HepG2 (cell line): ENCODE data around the gene DNAJA3. TPM values are rescaled to one million over a fixed set of nuclear protein-coding genes. Genes with fewer than 3 reads are reported as not detected.

ENCODE experiments used
- DNMT1 ChIP-seq: sonication (generic); formaldehyde crosslinking; IDR thresholded peaks from 2 replicates; pipeline ENCODE4 v1.5.1; 2020; ENCODE audit warnings: mild to moderate bottlenecking, missing genetic modification reagents
- FOXP1 ChIP-seq, 2 experiments: fragments of 450-650 bp in 1 of 2; IDR thresholded peaks; 2 replicates each; pipeline ENCODE4 v1.6.1; 2017 to 2018; ENCODE audit warnings: antibody characterized with exemption in 1 of 2
- GPN1 ChIP-seq: sonication (generic); formaldehyde crosslinking; IDR thresholded peaks from 2 replicates; pipeline ENCODE4 v1.5.1; 2020; ENCODE audit warnings: missing genetic modification reagents, borderline replicate concordance
- HMGXB4 ChIP-seq, 2 experiments: sonication (generic) in 1 of 2; formaldehyde crosslinking in 1 of 2; IDR thresholded peaks; 2 replicates each; pipeline versions ENCODE4 v1.4.0 to v1.6.1; 2018 to 2020; ENCODE audit warnings: missing genetic modification reagents in 2 of 2, borderline replicate concordance in 1 of 2, low read depth in 1 of 2, mild to moderate bottlenecking in 1 of 2, missing biosample characterization in 1 of 2
- HNF1B ChIP-seq: sonication (generic); formaldehyde crosslinking; IDR thresholded peaks from 2 replicates; pipeline ENCODE4 v1.5.1; 2020; ENCODE audit warnings: mild to moderate bottlenecking, moderate library complexity, missing genetic modification reagents
- JARID2 ChIP-seq: sonication (generic); formaldehyde crosslinking; IDR thresholded peaks from 2 replicates; pipeline ENCODE4 v1.8.1; 2023; ENCODE audit warnings: missing genetic modification reagents, inconsistent platforms; ENCODE audit not compliant: insufficient replicate concordance
- KDM5A ChIP-seq: fragments of 200-600 bp; sonication (generic); IDR thresholded peaks from 2 replicates; pipeline ENCODE4 v1.7.0; 2018; ENCODE audit warnings: antibody characterized with exemption, mild to moderate bottlenecking, low read length, borderline replicate concordance
- LRRFIP1 ChIP-seq: sonication (generic); formaldehyde crosslinking; conservative IDR thresholded peaks from 2 replicates; pipeline ENCODE4 v1.4.0; 2020; ENCODE audit warnings: missing genetic modification reagents
- NFE2 ChIP-seq: sonication (generic); formaldehyde crosslinking; IDR thresholded peaks from 2 replicates; pipeline ENCODE4 v1.4.0; 2020; ENCODE audit warnings: missing genetic modification reagents
- PAF1 ChIP-seq: IDR thresholded peaks from 2 replicates; pipeline ENCODE4 v1.6.1; 2016; ENCODE audit warnings: missing genetic modification reagents, missing compliant biosample characterization
- PBX2 ChIP-seq: IDR thresholded peaks from 2 replicates; pipeline ENCODE4 v1.6.1; 2016; ENCODE audit warnings: control low read depth
- PHB2 ChIP-seq: fragments of 450-650 bp; IDR thresholded peaks from 2 replicates; pipeline ENCODE4 v1.6.1; 2018; ENCODE audit not compliant: partially characterized antibody
- SMC3 ChIP-seq: IDR thresholded peaks from 2 replicates; pipeline ENCODE4 v1.6.1; 2011; ENCODE audit warnings: low read length, improper control_type of control experiment
- SP5 ChIP-seq: IDR thresholded peaks from 2 replicates; pipeline ENCODE4 v1.6.1; 2016; ENCODE audit warnings: low read depth, borderline replicate concordance
- SRY ChIP-seq: sonication (generic); formaldehyde crosslinking; IDR thresholded peaks from 2 replicates; pipeline ENCODE4 v1.8.0; 2022; ENCODE audit warnings: mild to moderate bottlenecking, missing genetic modification reagents
- TOPORS ChIP-seq: sonication (generic); formaldehyde crosslinking; IDR thresholded peaks from 2 replicates; pipeline ENCODE4 v1.8.0; 2023; ENCODE audit warnings: mild to moderate bottlenecking, missing genetic modification reagents
- ZNF160 ChIP-seq: sonication (generic); formaldehyde crosslinking; IDR thresholded peaks from 2 replicates; pipeline ENCODE4 v1.8.0; 2022; ENCODE audit warnings: mild to moderate bottlenecking, inconsistent platforms, missing genetic modification reagents
- ZNF263 ChIP-seq: sonication (generic); formaldehyde crosslinking; IDR thresholded peaks from 2 replicates; pipeline ENCODE4 v1.4.0; 2020; ENCODE audit warnings: missing genetic modification reagents
- ZNF337 ChIP-seq: sonication (generic); formaldehyde crosslinking; IDR thresholded peaks from 2 replicates; pipeline ENCODE4 v1.5.1; 2020; ENCODE audit warnings: missing genetic modification reagents, low read depth, mild to moderate bottlenecking, borderline replicate concordance
- ZNF343 ChIP-seq: sonication (generic); formaldehyde crosslinking; IDR thresholded peaks from 2 replicates; pipeline ENCODE4 v1.4.0; 2020; ENCODE audit warnings: mild to moderate bottlenecking, missing genetic modification reagents
- ZNF382 ChIP-seq: sonication (generic); formaldehyde crosslinking; IDR thresholded peaks from 2 replicates; pipeline ENCODE4 v1.5.0; 2020; ENCODE audit warnings: missing genetic modification reagents, mild to moderate bottlenecking, borderline replicate concordance
- ZNF577 ChIP-seq: sonication (generic); formaldehyde crosslinking; IDR thresholded peaks from 2 replicates; pipeline ENCODE4 v1.4.0; 2020; ENCODE audit warnings: mild to moderate bottlenecking, low read depth, missing genetic modification reagents, borderline replicate concordance
- ZNF598 ChIP-seq: sonication (generic); formaldehyde crosslinking; IDR thresholded peaks from 2 replicates; pipeline ENCODE4 v1.5.1; 2020; ENCODE audit warnings: mild to moderate bottlenecking, missing genetic modification reagents, borderline replicate concordance
- polyA plus RNA-seq, 8 experiments: library from polyadenylated mRNA; depleted of rRNA in 3 of 8; stranded (reverse) in 7 of 8; unstranded in 1 of 8; fragments of >200 nt; fragmentation: Illumina TruSeq in 4 of 8; extraction: Trizol in 4 of 8; gene quantifications; 2 replicates each; pipeline versions ENCODE4 v1.2.1 to v1.2.3, GENCODE V29; 2011 to 2016; ENCODE audit warnings: low read depth in 4 of 8, missing spikeins in 1 of 8, mixed read lengths in 1 of 8; ENCODE audit not compliant: insufficient read depth in 1 of 8
- total RNA-seq, 5 experiments: library from RNA; depleted of rRNA; stranded (reverse); fragments of >200 nt; fragmentation: Illumina TruSeq; extraction: Trizol; gene quantifications; 2 replicates each; pipeline ENCODE4 v1.2.3, GENCODE V29; 2016; ENCODE audit warnings: low read depth in 1 of 5

DNAJA3 gene
- total and polyA plus RNA-seq, 2 of the 13 experiments (the other 11 are each of a cell fraction or from before 2014, with no cell fraction given) = 77.0 to 83.3 TPM

- no peak for TF ChIP-seq FOXP1 (IDR thresholded peaks at IDR 0.05)
- no peak for TF ChIP-seq FOXP1 (CRISPR knock-in tag; IDR thresholded peaks at IDR 0.05)
- peak; percentile 32; the same call in 1 of the 2 replicates for TF ChIP-seq SMC3
- TF ChIP-seq GPN1 (CRISPR knock-in tag) = no peak
- TF ChIP-seq ZNF577 (CRISPR knock-in tag) = no peak
- TF ChIP-seq HNF1B (CRISPR knock-in tag) = peak; percentile 91
- no peak for TF ChIP-seq ZNF598 (CRISPR knock-in tag)
- TF ChIP-seq KDM5A = no peak; the same call in 1 of the 2 replicates
- no peak for TF ChIP-seq NFE2 (CRISPR knock-in tag)
- no peak for TF ChIP-seq TOPORS (CRISPR knock-in tag)
- peak; percentile 81 to 90; a peak in 3 of 4 replicates for TF ChIP-seq HMGXB4 (CRISPR knock-in tag; IDR thresholded peaks at IDR 0.05; ENCODE audit: borderline replicate concordance in 1 of 2, low read depth in 1 of 2)
- 0 out of 2 replicates have a peak, but pooled peaks have one; percentile 39 for TF ChIP-seq ZNF160 (CRISPR knock-in tag)
- TF ChIP-seq ZNF263 (CRISPR knock-in tag) = peak; percentile 94
- TF ChIP-seq ZNF343 (CRISPR knock-in tag) = peak; percentile 61; the same call in 1 of the 2 replicates
- no peak for TF ChIP-seq ZNF382
- TF ChIP-seq SRY (CRISPR knock-in tag) = no peak; the same call in 1 of the 2 replicates
- no peak for TF ChIP-seq PBX2 (CRISPR knock-in tag)
- no peak for TF ChIP-seq LRRFIP1
- TF ChIP-seq PHB2 = no peak
- no peak; the same call in 1 of the 2 replicates for TF ChIP-seq DNMT1 (CRISPR knock-in tag)
- TF ChIP-seq PAF1 = no peak
- no peak for TF ChIP-seq ZNF337 (CRISPR knock-in tag)
- no peak for TF ChIP-seq SP5 (CRISPR knock-in tag)
- TF ChIP-seq JARID2 (CRISPR knock-in tag) = no peak
Measured at GRCh38 chr16:4402439-4403132, 23.1 kb upstream of the DNAJA3 start (continued).
